Gastroesophageal sphincter (tissue), 4 donors: ENCODE data around the gene RBBP9. TPM values are rescaled to one million over a fixed set of nuclear protein-coding genes. Genes with fewer than 3 reads are reported as not detected.
"Not testable (repeated sequence)": the region's sequence is repeated elsewhere in the genome, so short reads cannot be mapped to it uniquely, and the experiment has no call there.

Source experiments
- ATAC-seq: fragments of 150-250 bp; one replicate; pipeline ENCODE4 v1.9.1; 2016; ENCODE audit warnings: mild to moderate bottlenecking, moderate library complexity
- H3K27ac ChIP-seq, 4 donors: fragments of 200-600 bp; sonication (generic) in 3 of 4; 1 replicate in 3 of 4; 2 replicates in 1 of 4; pipeline ENCODE4 v1.5.1; 2016 to 2019
- H3K27me3 ChIP-seq: fragments of 200-600 bp; sonication (generic); one replicate; pipeline ENCODE4 v1.5.1; 2019
- H3K36me3 ChIP-seq, 2 donors: fragments of 200-600 bp; sonication (generic); one replicate each; pipeline ENCODE4 v1.5.1; 2019; ENCODE audit warnings: control low read depth in 1 of 2
- H3K4me1 ChIP-seq, 3 donors: fragments of 200-600 bp; sonication (generic); 1 replicate in 2 of 3; 2 replicates in 1 of 3; pipeline ENCODE4 v1.5.1; 2016 to 2019; ENCODE audit warnings: control low read depth in 2 of 3
- H3K4me3 ChIP-seq, 2 donors: fragments of 200-600 bp; sonication (generic); one replicate each; pipeline ENCODE4 v1.5.1; 2019; ENCODE audit warnings: mild to moderate bottlenecking in 1 of 2, moderate library complexity in 1 of 2
- H3K9me3 ChIP-seq, 3 donors: fragments of 200-600 bp; sonication (generic); one replicate each; pipeline ENCODE4 v1.5.1; 2017 to 2019; ENCODE audit warnings: control low read depth in 2 of 3
- CTCF ChIP-seq, 4 experiments: fragments of 200-600 bp in 2 of 4; fragments of 450-650 bp in 2 of 4; sonication (generic) in 1 of 4; IDR thresholded peaks; one replicate each; pipeline ENCODE4 v1.5.1; 2017 to 2019; ENCODE audit warnings: antibody characterized with exemption in 4 of 4, mild to moderate bottlenecking in 2 of 4, moderate library complexity in 2 of 4
- EP300 ChIP-seq: sonication (generic); formaldehyde crosslinking; IDR thresholded peaks from one replicate; pipeline ENCODE4 v1.6.1; 2017; ENCODE audit warnings: antibody characterized with exemption, mild to moderate bottlenecking
- POLR2A ChIP-seq, 2 donors: fragments of 450-650 bp; IDR thresholded peaks; one replicate each; pipeline ENCODE4 v1.6.1; 2017; ENCODE audit warnings: antibody characterized with exemption in 2 of 2, mild to moderate bottlenecking in 2 of 2, moderate library complexity in 1 of 2
- POLR2AphosphoS5 ChIP-seq: sonication (generic); formaldehyde crosslinking; IDR thresholded peaks from one replicate; pipeline ENCODE4 v1.6.1; 2017; ENCODE audit warnings: antibody characterized with exemption
- WGBS, 2 donors: methylation state at CpG; one replicate each; pipeline ENCODE4 v1.1.5; 2018; ENCODE audit warnings: low coverage in 1 of 2; 5-methylcytosine and 5-hydroxymethylcytosine counted together
- total RNA-seq, 4 donors: library from RNA; depleted of rRNA; stranded (reverse); fragments of >200 nt; gene quantifications; one replicate each; pipeline ENCODE4 v1.1.0, GENCODE V29; 2016

Gene RBBP9
- total RNA-seq, 4 donors from 2014 or later, result 14.9 to 27.0 (median 21.2) TPM

- peaks cover 4 to 95% of the 10 kb centered on the region in 2 donors for H3K36me3 ChIP-seq
- no peaks in the 10 kb centered on the region for H3K27me3 ChIP-seq
- H3K4me3 ChIP-seq, result no peak overlapping the region
- no peaks in the 10 kb centered on the region for H3K4me1 ChIP-seq
- no peak overlapping the region for H3K27ac ChIP-seq
- H3K9me3 ChIP-seq, result no peaks in the 10 kb centered on the region
- no peak for TF ChIP-seq CTCF (IDR thresholded peaks at IDR 0.05)
- no peak for TF ChIP-seq POLR2AphosphoS5
- TF ChIP-seq POLR2A (IDR thresholded peaks at IDR 0.05), result no peak
- 94% methylated on average over 2 of the region's 2 CpGs; no CpG with 5 or more reads in 1 of the 2 donors for WGBS, 2 donors
- ATAC-seq, result no peak
Observed at GRCh38 chr20:18527836-18528235, 30.8 kb upstream of the RBBP9 start.

GRCh38 chr20:18527339-18527738 lies 30.3 kb upstream of the RBBP9 start:
- H3K4me3 ChIP-seq, result no peak overlapping the region
- peaks cover 4 to 90% of the 10 kb centered on the region in 2 donors for H3K36me3 ChIP-seq
- WGBS, 2 donors, result 83% methylated on average over 2 of the region's 2 CpGs; no CpG with 5 or more reads in 1 of the 2 donors
- no peak for ATAC-seq
- H3K27ac ChIP-seq, result no peak overlapping the region
- H3K4me1 ChIP-seq, result no peaks in the 10 kb centered on the region
- H3K9me3 ChIP-seq, result no peaks in the 10 kb centered on the region
- no peaks in the 10 kb centered on the region for H3K27me3 ChIP-seq
- TF ChIP-seq CTCF (IDR thresholded peaks at IDR 0.05), result no peak
- TF ChIP-seq POLR2AphosphoS5, result no peak
- no peak for TF ChIP-seq POLR2A (IDR thresholded peaks at IDR 0.05)
- no peak for TF ChIP-seq EP300

- peaks cover 4 to 84% of the 10 kb centered on the region in 2 donors for H3K36me3 ChIP-seq
- not testable (repeated sequence) for H3K27ac ChIP-seq, H3K4me3 ChIP-seq, H3K9me3 ChIP-seq, ATAC-seq, H3K4me1 ChIP-seq, H3K27me3 ChIP-seq
- WGBS, 2 donors, result 76 to 82% methylated on average over 3 to 13 of the region's 14 CpGs
Observed at GRCh38 chr20:18526761-18527160, 29.7 kb upstream of the RBBP9 start.

- Histone ChIP-seq H3K27ac (no peak overlapping the region), H3K4me1 (no peaks in the 10 kb centered on the region), H3K27me3 (no peaks in the 10 kb centered on the region), H3K9me3 (no peaks in the 10 kb centered on the region), H3K36me3 (peaks cover 4 to 67% of the 10 kb centered on the region in 2 donors), H3K4me3 (no peak overlapping the region)
- 90 to 100% methylated on average over 1 of the region's 1 CpG for WGBS, 2 donors
- no peak for ATAC-seq
- no peak for TF ChIP-seq POLR2A (IDR thresholded peaks at IDR 0.05)
- TF ChIP-seq POLR2AphosphoS5, result no peak
- TF ChIP-seq EP300, result no peak
- TF ChIP-seq CTCF (IDR thresholded peaks at IDR 0.05), result no peak
Observed at GRCh38 chr20:18524646-18525045, 27.6 kb upstream of the RBBP9 start.

GRCh38 chr20:18523066-18523465 lies 26.0 kb upstream of the RBBP9 start:
- TF ChIP-seq EP300 (no peak), POLR2AphosphoS5 (no peak)
- Histone ChIP-seq H3K9me3 (no peaks in the 10 kb centered on the region), H3K27ac (no peak overlapping the region), H3K36me3 (peaks cover 4 to 52% of the 10 kb centered on the region in 2 donors), H3K4me3 (no peak overlapping the region), H3K27me3 (no peaks in the 10 kb centered on the region), H3K4me1 (no peaks in the 10 kb centered on the region)
- 85 to 100% methylated on average over 2 of the region's 2 CpGs for WGBS, 2 donors
- ATAC-seq, result no peak

GRCh38 chr20:18522066-18522465 lies 25.0 kb upstream of the RBBP9 start:
- H3K27me3 ChIP-seq, H3K9me3 ChIP-seq, H3K27ac ChIP-seq, H3K4me1 ChIP-seq, H3K4me3 ChIP-seq, ATAC-seq: not testable (repeated sequence)
- H3K36me3 ChIP-seq, result peaks cover 4 to 52% of the 10 kb centered on the region in 2 donors
- WGBS, 2 donors, result 96% methylated on average over 9 of the region's 9 CpGs

GRCh38 chr20:18515973-18516372 lies 18.9 kb upstream of the RBBP9 start:
- TF ChIP-seq POLR2A (IDR thresholded peaks at IDR 0.05), result no peak
- TF ChIP-seq POLR2AphosphoS5, result no peak
- no peak for TF ChIP-seq EP300
- Histone ChIP-seq H3K27ac (no peak overlapping the region), H3K27me3 (no peaks in the 10 kb centered on the region), H3K4me3 (no peak overlapping the region), H3K9me3 (no peaks in the 10 kb centered on the region), H3K36me3 (peaks cover 0 to 70% of the 10 kb centered on the region in 2 donors), H3K4me1 (no peaks in the 10 kb centered on the region)
- ATAC-seq, result no peak
